Endothelial cell of umbilical vein (primary cell): ENCODE measurements around the gene TH. TPM values are rescaled to one million over a fixed set of nuclear protein-coding genes. Genes with fewer than 3 reads are reported as not detected.

Source experiments
- BruUV-seq: library from RNA; stranded (reverse); fragments of 400-500 nt; replicated peaks from 2 replicates; lab custom pipeline; 2021; lab: Mats Ljungman, UMichigan
- CTCF ChIA-PET: fragments of 300-600, 350-600 bp; sonication (Branson Sonifier 250); formaldehyde crosslinking; loops from one replicate; lab custom pipeline; 2021; ENCODE audit warnings: antibody characterized with exemption, inconsistent platforms; lab: Charles Lee
- POLR2A ChIA-PET: fragments of 300-600, 350-600 bp; sonication (Branson Sonifier 250); formaldehyde crosslinking; loops from one replicate; lab custom pipeline; 2021; ENCODE audit warnings: antibody characterized with exemption, inconsistent platforms; lab: Charles Lee
- DNase-seq: peaks from one replicate; pipeline ENCODE4 v3.0.0-alpha.2; 2011; ENCODE audit warnings: low read depth, low spot score
- FAIRE-seq: peaks from 2 replicates; lab custom pipeline; 2011; peaks lifted over from hg19 to GRCh38; lab: Jason Lieb, UNC
- H2AFZ ChIP-seq: 2 replicates; pipeline ENCODE4 v1.6.0; 2012; ENCODE audit warnings: low read depth, low read length, control low read depth, inconsistent platforms
- H3K27ac ChIP-seq: 2 replicates; pipeline ENCODE4 v1.5.1; 2011; ENCODE audit warnings: low read depth, mild to moderate bottlenecking, control low read depth, low read length, moderate library complexity; ENCODE audit not compliant: insufficient read depth
- H3K27me3 ChIP-seq, 2 experiments: 2 replicates each; pipeline versions ENCODE4 v1.6.0 to v1.6.1; 2011; ENCODE audit warnings: low read length in 2 of 2, mixed read lengths in 1 of 2; ENCODE audit not compliant: control insufficient read depth in 2 of 2, insufficient read depth in 2 of 2
- H3K36me3 ChIP-seq, 2 experiments: 2 replicates in 1 of 2; 3 replicates in 1 of 2; pipeline ENCODE4 v1.5.1; 2011; ENCODE audit warnings: low read length in 2 of 2, mild to moderate bottlenecking in 1 of 2, moderate library complexity in 1 of 2; ENCODE audit not compliant: control insufficient read depth in 2 of 2, insufficient read depth in 2 of 2; ENCODE audit errors: extremely low read depth in 1 of 2
- H3K4me1 ChIP-seq: 3 replicates; pipeline ENCODE4 v1.5.1; 2011; ENCODE audit warnings: mild to moderate bottlenecking, low read length; ENCODE audit not compliant: control insufficient read depth, insufficient read depth; ENCODE audit errors: extremely low read depth
- H3K4me2 ChIP-seq: 2 replicates; pipeline ENCODE4 v1.6.1; 2011; ENCODE audit warnings: low read length, control low read depth, mixed read lengths; ENCODE audit not compliant: insufficient read depth
- H3K4me3 ChIP-seq, 3 experiments: fragments of 200-600 bp in 1 of 3; sonication (generic), shearing (Covaris generic) in 1 of 3; replicated peaks in 1 of 3; 2 replicates each; pipeline ENCODE4 v1.5.1; 2011 to 2016; ENCODE audit warnings: control low read depth in 3 of 3, low read length in 3 of 3, mild to moderate bottlenecking in 2 of 3, inconsistent platforms in 1 of 3, low read depth in 1 of 3, moderate library complexity in 1 of 3; ENCODE audit not compliant: insufficient read depth in 1 of 3
- H3K79me2 ChIP-seq: 2 replicates; pipeline ENCODE4 v1.6.0; 2012; ENCODE audit warnings: low read length, inconsistent platforms; ENCODE audit not compliant: control insufficient read depth, insufficient read depth
- H3K9ac ChIP-seq: replicated peaks from 2 replicates; pipeline ENCODE3; 2011; ENCODE audit warnings: low read length, control low read depth; ENCODE audit not compliant: insufficient read depth; ENCODE audit errors: extremely low read depth
- H3K9me1 ChIP-seq: replicated peaks from 3 replicates; pipeline ENCODE4 v1.6.0; 2011; ENCODE audit warnings: mild to moderate bottlenecking, low read length; ENCODE audit not compliant: control insufficient read depth, insufficient read depth; ENCODE audit errors: extremely low read depth
- H3K9me3 ChIP-seq: replicated peaks from 2 replicates; pipeline ENCODE4 v1.5.1; 2012; ENCODE audit warnings: low read length, inconsistent platforms; ENCODE audit not compliant: control insufficient read depth, insufficient read depth
- H4K20me1 ChIP-seq: replicated peaks from 2 replicates; pipeline ENCODE3; 2011; ENCODE audit warnings: mild to moderate bottlenecking, low read length; ENCODE audit not compliant: control insufficient read depth, insufficient read depth; ENCODE audit errors: extremely low read depth
- EZH2 ChIP-seq: IDR thresholded peaks from 2 replicates; pipeline ENCODE4 v1.6.1; 2012; ENCODE audit warnings: borderline replicate concordance, low read depth, mild to moderate bottlenecking, moderate library complexity, low read length, inconsistent platforms; ENCODE audit not compliant: severe bottlenecking
- FOS ChIP-seq: IDR thresholded peaks from 2 replicates; pipeline ENCODE4 v1.6.1; 2011; ENCODE audit warnings: mild to moderate bottlenecking, low read length, moderate library complexity, borderline replicate concordance; ENCODE audit not compliant: insufficient read depth
- GATA2 ChIP-seq: IDR thresholded peaks from 2 replicates; pipeline ENCODE4 v1.7.0; 2011; ENCODE audit warnings: low read depth, mild to moderate bottlenecking, moderate library complexity, mixed read lengths, low read length; ENCODE audit not compliant: insufficient read length, insufficient read depth
- JUN ChIP-seq: IDR thresholded peaks from 2 replicates; pipeline ENCODE4 v1.6.1; 2011; ENCODE audit warnings: borderline replicate concordance, low read depth; ENCODE audit not compliant: insufficient read length, insufficient read depth
- MYC ChIP-seq: IDR thresholded peaks from one replicate; pipeline ENCODE4 v1.6.1; 2011; ENCODE audit warnings: mild to moderate bottlenecking, low read depth, low read length
- POLR2A ChIP-seq: IDR thresholded peaks from 2 replicates; pipeline ENCODE4 v1.6.1; 2012; ENCODE audit warnings: low read depth, mild to moderate bottlenecking, control low read depth, low read length
- POLR2AphosphoS5 ChIP-seq: IDR thresholded peaks from 2 replicates; pipeline ENCODE4 v1.6.1; 2012; ENCODE audit warnings: low read depth, mild to moderate bottlenecking, control low read depth, low read length, moderate library complexity; ENCODE audit not compliant: insufficient read depth
- dilution Hi-C: fragments of 300-500 bp; cut with MboI; formaldehyde crosslinking; loops from one replicate; pipeline ENCODE4 v1.15.0; 2019; ENCODE audit warnings: low sequenced_read_pairs; ENCODE audit not compliant: extremely low pct_ligation_motif_present
- intact Hi-C: fragments of 100-400 bp; cut with micrococcal nuclease; formaldehyde crosslinking; loops from one replicate; pipeline ENCODE4 v1.10.0; 2022
- polyA plus RNA-seq, 4 experiments: library from polyadenylated mRNA; depleted of rRNA in 3 of 4; stranded (reverse) in 3 of 4; unstranded in 1 of 4; fragments of >200 nt; gene quantifications; 2 replicates each; pipeline versions ENCODE4 v1.2.1 to v1.2.3, GENCODE V29; 2011 to 2012; ENCODE audit warnings: missing spikeins in 1 of 4
- total RNA-seq: library from RNA; stranded (reverse); gene quantifications from 2 replicates; pipeline ENCODE4 v1.2.3, GENCODE V29; 2021
- TF ChIP-seq, protein P1 (sequence below): IDR thresholded peaks from 2 replicates; pipeline ENCODE4 v1.6.1; 2011; ENCODE audit not compliant: insufficient read depth, insufficient read length
- TF ChIP-seq, protein P2 (sequence below), 2 donors: IDR thresholded peaks; 1 replicate in 1 of 2; 2 replicates in 1 of 2; pipeline ENCODE4 v1.5.1; 2011; ENCODE audit warnings: low read length in 2 of 2, mild to moderate bottlenecking in 2 of 2, moderate library complexity in 2 of 2, control low read depth in 1 of 2, inconsistent platforms in 1 of 2, low read depth in 1 of 2; ENCODE audit not compliant: insufficient read depth in 1 of 2; ENCODE audit errors: extremely low read depth in 1 of 2

The TH gene
- total and polyA plus RNA-seq, 2 donors (not counting 3 experiments of a cell fraction or from before 2014, with no cell fraction given), result not detected

DNA sequence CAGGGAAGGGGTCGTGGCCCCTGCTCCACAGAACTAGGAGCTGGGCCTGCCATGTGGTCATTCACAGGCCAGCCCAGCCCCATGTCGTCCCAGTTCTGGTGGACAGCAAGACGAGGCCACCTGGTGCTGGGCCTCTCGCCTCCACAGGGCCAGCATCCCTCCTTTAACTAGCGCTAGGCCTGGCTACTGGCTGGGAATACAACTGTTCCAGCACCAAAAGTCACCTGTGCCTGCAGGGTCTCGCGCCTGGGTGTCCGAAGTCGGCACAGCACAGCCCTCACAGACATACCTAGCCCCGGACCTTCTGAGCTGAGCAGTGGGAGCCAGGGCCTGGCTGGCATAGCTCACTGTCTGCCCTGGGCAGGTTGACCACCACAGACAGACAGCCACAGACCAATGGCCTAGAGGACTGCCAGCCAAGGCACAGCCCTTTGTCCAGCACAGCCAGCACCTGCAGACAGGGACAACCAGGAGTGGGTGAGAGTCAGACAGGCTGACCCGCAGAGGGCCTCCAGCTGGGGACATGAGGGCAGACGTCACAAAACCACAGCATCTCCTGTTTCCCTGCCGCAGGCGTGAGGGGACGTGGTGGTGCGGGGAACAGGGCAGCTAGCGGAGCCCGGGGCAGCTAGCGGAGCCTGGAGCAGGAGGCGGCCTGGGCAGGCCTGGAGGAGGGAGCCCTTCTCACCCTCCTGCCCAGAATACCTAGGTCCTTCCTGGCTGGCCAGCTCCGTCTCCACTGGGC lies 27.2 kb upstream of the TH start:
- H3K4me3 ChIP-seq, result no peak overlapping the region
- H3K9ac ChIP-seq, result no peak overlapping the region
- no peak overlapping the region for H2AFZ ChIP-seq
- no TSS peak for BruUV-seq
- ChIA-PET CTCF (interaction anchor here (1.4 to 4.7 kb wide), 5 partner anchors 101 to 333 kb away, joined by 4 to 67 read pairs (median 4); no protein-coding TSS in a partner anchor), POLR2A (no interaction called here)
- no peaks in the 10 kb centered on the region for H4K20me1 ChIP-seq
- intact Hi-C loops (loop anchor here (5.0 kb wide), 1 partner anchor 334 kb away; no protein-coding TSS in a partner anchor), dilution Hi-C loops (no loop called here)
- FAIRE-seq (no peak), DNase-seq (no peak)
- H3K27ac ChIP-seq, result no peak overlapping the region
- H3K4me2 ChIP-seq, result no peak overlapping the region
- no peaks in the 10 kb centered on the region for H3K9me3 ChIP-seq
- no peaks in the 10 kb centered on the region for H3K36me3 ChIP-seq
- no peaks in the 10 kb centered on the region for H3K9me1 ChIP-seq
- H3K27me3 ChIP-seq, result no peaks in the 10 kb centered on the region
- TF ChIP-seq, protein P1, sequence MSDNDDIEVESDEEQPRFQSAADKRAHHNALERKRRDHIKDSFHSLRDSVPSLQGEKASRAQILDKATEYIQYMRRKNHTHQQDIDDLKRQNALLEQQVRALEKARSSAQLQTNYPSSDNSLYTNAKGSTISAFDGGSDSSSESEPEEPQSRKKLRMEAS, result no peak
- TF ChIP-seq GATA2 (no peak), POLR2A (no peak), JUN (no peak), FOS (no peak), MYC (no peak), EZH2 (no peak), POLR2AphosphoS5 (no peak)
- TF ChIP-seq, protein P2, sequence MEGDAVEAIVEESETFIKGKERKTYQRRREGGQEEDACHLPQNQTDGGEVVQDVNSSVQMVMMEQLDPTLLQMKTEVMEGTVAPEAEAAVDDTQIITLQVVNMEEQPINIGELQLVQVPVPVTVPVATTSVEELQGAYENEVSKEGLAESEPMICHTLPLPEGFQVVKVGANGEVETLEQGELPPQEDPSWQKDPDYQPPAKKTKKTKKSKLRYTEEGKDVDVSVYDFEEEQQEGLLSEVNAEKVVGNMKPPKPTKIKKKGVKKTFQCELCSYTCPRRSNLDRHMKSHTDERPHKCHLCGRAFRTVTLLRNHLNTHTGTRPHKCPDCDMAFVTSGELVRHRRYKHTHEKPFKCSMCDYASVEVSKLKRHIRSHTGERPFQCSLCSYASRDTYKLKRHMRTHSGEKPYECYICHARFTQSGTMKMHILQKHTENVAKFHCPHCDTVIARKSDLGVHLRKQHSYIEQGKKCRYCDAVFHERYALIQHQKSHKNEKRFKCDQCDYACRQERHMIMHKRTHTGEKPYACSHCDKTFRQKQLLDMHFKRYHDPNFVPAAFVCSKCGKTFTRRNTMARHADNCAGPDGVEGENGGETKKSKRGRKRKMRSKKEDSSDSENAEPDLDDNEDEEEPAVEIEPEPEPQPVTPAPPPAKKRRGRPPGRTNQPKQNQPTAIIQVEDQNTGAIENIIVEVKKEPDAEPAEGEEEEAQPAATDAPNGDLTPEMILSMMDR (IDR thresholded peaks at IDR 0.05; ENCODE audit: extremely low read depth in 1 of 2, insufficient read depth in 1 of 2, low read depth in 1 of 2, low read length in 2 of 2), result no peak
- H3K79me2 ChIP-seq, result no peaks in the 10 kb centered on the region
- no peaks in the 10 kb centered on the region for H3K4me1 ChIP-seq
